A673 (cell line): ENCODE data around the gene SHANK1.

Experiments
- CTCF ChIP-seq: fragments of 300-800, 200-600 bp; sonication (generic); conservative IDR thresholded peaks from 2 replicates; pipeline ENCODE4 v1.5.1; 2017; ENCODE audit warnings: low read depth, mild to moderate bottlenecking, antibody characterized with exemption, low read length, moderate library complexity, mixed read lengths
- EZH2 ChIP-seq: fragments of 200-600 bp; sonication (generic); IDR thresholded peaks from 2 replicates; pipeline ENCODE4 v1.6.1; 2017; ENCODE audit warnings: borderline replicate concordance, low read depth, mild to moderate bottlenecking, mixed read lengths, antibody characterized with exemption, low read length; ENCODE audit not compliant: poor library complexity, severe bottlenecking

GRCh38 chr19:50745221-50745620 lies 25.6 kb upstream of the SHANK1 start:
- TF ChIP-seq CTCF, result no peak
- no peak for TF ChIP-seq EZH2
